HT1080 (cell line): ENCODE data around the gene DLG2. TPM values are rescaled to one million over a fixed set of nuclear protein-coding genes. Genes with fewer than 3 reads are reported as not detected.

Source experiments
- DNase-seq: peaks from one replicate; pipeline ENCODE4 v3.0.0-alpha.2; 2015; ENCODE audit warnings: low read depth
- total RNA-seq: library from RNA; depleted of rRNA; stranded (reverse); fragments of >200 nt; shearing (Covaris generic); gene quantifications from 2 replicates; pipeline ENCODE4 v1.2.3, GENCODE V29; 2014

DLG2 gene
- total RNA-seq, 1 experiment from 2014 or later = 0.34 TPM

DNA sequence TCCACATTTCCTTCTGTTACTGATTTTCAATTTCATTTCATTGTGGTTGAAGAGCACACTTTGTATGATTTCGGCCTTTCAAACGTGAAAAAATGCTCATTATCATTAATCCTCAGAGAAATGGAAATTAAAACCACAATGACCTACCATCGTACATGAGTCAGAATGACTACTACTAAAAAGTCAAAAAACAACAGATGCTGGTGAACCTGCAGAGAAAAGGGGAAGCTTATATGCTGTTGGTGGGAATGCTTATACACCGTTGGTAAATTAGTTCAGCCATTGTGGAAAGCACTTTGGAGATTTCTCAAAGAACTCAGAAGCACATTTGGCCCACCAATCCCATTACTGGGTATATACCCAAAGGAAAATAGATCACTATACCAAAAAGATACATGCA lies 57.6 kb downstream of the DLG2 start:
- DNase-seq = no peak

GRCh38 chr11:85558411-85558810 lies 68.7 kb downstream of the DLG2 start:
- no peak for DNase-seq

GRCh38 chr11:85551881-85552280 lies 75.3 kb downstream of the DLG2 start:
- no peak for DNase-seq

DNA sequence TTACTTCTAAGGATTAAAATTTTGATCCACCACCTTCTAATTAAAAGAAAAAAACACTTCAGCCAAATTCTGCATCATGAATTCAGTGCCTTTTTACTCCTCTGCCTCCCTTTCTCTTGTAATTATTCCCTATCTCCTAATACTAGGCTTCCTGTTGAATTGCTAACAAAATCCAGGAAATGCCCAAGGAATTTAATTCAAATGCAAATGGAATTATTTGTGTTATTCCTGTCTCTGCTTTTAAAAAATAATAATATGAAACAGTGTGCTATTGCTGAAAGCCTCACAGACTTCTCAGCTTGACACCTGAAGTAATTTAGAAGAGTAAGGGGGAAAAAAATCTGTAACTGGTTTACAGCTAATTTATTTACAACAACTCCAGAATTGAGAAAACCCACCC lies 85.5 kb downstream of the DLG2 start:
- no peak for DNase-seq

- DNase-seq = no peak
Observed at GRCh38 chr11:85540635-85541205, 86.4 kb downstream of the DLG2 start.

DNA sequence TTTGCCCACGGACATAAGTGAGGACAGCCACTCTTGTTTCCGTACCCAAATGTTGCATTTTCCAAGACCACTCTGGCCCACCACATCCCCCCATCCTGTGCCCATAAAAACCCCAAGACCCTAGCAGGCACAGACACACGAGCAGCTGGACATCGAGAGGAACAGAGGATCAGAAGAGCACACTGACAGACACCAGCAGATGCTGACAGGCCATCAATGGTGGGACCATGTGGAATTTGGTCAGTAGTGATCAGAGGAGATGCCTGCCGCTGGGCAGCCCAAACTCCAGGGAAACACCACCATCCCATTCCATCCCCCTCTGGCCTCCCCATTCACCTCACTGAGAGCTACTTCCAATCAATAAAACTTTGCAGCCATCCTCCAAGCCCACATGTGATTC lies 87.0 kb downstream of the DLG2 start:
- DNase-seq = no peak

DNA sequence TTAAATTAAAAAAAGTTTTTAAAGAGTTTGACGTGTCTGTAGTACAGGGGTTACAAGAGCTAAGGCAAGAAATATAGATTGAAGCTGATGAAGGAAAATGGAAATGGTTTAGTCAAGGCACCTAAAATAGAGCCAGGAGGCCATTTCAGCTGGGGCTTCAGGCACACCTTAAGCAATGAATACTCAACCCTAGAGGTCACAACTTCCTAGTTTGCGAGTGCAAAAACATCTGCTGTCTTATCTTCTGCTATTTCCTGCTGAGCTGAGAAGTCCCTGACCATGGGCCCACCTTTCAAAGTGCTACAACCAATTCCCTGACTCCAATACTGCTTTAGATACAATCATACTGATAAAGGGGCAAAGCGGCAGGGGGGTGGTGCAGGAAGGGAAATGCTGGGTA lies 87.4 kb downstream of the DLG2 start:
- no peak for DNase-seq

DNA sequence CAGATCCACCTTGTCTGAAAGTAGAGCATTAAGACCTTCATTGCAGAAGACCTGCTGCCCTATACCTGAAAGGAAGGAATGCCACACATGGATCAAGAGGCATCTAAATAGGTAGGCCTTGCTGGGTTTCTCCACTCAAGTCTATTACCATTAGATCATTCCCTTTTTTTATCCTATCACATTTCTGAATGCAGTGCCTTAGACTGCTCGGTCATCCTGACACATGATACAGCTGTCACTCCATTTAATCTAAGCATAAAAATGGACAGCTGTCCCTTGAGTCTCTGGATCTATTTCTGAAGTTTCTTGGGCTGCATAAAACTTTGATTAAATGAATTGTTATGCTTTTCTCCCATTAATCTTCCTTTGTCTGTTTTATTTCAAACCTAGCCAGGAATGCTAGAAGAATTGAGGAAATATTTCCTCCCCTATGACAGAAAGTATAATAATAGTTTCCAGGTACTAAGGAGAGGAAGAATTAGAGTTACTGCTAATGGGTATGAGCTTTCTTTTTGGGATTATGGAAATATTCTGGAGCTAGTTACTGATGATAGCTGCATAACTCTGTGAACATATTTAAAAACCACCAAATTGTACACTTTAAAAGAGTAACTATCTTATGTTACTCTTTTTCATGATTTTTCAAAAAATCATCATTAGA lies 88.0 kb downstream of the DLG2 start:
- DNase-seq = no peak

DNA sequence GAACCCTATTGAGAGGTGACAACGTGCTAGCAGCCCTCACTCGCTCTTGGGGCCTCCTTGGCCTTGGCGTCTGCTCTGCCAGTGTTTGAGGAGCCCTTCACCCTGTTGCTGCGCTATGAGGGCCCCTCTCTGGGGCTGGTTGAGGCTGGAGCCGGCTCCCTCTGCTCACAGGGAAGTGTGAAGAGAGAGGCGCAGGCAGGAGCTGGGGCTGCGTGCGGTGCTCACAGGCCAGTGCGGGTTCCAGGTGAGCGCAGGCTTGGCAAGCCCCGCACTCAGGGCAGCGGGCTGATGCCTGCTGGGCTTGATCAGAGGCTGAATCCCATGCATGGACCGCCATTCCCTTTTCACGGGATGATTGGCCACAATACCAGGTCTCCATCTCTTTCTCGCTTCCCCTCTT lies 90.7 kb downstream of the DLG2 start:
- no peak for DNase-seq

DNA sequence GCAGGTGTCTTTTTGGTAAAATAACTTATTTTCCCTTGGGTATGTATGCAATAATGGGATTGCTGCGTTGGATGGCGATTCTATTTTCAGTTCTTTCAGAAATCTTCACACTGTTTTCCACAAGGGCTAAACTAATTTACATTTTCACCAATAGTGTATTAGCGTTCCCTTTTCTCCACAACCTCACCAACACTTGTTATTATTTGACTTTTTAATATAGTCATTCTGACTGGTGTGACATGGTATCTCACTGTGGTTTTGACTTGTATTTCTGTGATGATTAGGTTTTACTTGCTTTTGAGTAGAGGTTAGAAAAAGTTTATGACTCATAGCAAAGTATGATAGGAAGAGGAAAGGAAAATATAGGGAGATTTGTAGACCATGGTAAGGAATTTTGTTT lies 92.3 kb downstream of the DLG2 start:
- DNase-seq = no peak

DNA sequence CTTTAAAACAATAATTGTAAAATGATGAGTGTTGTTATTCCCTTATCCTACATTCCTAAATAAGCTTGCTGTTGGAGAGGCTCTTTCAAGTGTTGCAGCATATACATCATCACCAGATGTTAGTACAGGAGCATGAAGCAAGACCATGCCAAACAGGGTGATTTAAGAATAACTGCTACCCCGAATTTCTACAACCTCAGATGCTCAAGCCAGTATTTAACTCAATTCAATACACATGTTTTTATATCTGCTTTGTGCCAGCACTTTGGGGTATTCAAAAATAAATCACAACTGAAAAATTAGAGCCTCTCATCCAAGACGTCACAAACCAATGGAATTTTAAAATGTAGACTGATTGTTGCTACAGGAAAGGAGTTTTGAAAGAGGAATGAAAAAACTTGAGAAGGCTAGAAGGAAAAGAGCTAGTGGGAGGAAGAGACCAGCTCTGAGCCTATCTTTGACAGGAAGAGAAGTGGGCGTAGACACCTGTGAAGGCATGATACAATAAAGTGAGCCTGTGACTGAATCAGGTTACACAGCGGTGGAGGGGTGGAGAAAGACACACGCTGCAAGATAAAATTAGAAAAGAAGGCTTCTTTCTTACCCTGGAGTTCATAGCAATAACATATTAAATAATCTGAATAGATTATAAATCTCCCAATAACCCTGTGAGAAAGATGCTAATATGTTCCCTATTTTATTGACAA lies 95.8 kb downstream of the DLG2 start:
- no peak for DNase-seq

DNA sequence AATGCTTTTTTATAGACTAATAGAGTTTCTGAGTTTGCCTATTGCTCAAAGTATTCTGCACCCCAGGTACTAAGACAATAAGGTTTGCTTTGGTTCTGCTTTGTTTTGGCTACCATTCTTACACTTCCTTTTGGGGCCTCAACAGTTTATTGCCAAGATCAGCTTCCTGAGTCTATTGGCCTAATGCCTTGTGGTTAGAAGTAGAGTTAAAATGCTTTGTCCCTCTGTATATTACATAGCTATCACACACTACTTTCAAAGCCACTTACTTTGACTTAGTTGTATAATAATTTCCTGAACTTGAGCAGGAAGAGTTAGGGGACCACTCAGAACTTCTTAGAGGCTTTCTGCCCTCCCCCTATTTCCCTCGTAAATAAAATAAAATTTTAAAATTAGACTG lies 96.5 kb downstream of the DLG2 start:
- no peak for DNase-seq

- no peak for DNase-seq
Observed at GRCh38 chr11:85526564-85526963, 100.6 kb downstream of the DLG2 start.

DNA sequence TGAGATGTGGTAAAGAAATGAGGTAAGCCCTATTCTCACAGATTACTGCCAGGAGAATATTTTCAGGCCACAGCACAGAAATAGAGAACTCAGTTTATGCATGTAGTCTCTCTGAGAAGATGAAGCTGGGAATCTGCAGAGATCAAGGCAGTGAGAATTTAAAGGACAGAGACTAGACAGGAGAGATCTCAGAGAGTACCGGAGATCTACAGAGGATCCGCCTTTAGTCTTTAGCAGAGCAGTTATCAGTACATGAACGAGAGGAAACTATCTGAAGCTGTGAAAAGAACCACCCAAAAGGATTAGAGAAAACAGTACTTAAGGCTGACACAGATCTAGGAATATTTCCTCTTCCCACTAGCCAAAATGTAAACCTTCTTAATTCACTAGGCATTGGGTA lies 101.5 kb downstream of the DLG2 start:
- DNase-seq = no peak

DNA sequence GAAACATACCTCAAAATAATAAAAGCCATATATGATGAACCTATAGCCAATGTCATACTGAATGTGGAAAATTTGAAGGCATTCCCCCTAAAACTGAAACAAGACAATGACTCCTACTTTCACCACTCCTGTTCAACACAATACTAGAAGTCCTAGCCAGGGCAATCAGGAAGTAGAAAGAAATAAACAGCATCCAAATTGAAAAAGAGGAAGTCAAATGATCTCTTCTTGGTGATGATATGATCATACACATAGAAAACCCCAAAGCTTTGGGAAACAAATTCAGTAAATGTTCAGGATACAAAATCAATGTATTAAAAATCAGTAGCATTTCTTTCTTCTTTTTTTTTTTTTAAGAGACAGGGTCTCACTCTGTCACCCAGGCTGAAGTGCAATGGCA lies 109.9 kb downstream of the DLG2 start:
- DNase-seq = no peak

- DNase-seq = peak; percentile 9
Observed at GRCh38 chr11:85495918-85496317, 131.2 kb downstream of the DLG2 start.

- no peak for DNase-seq
Observed at GRCh38 chr11:85494396-85494795, 132.7 kb downstream of the DLG2 start.

DNA sequence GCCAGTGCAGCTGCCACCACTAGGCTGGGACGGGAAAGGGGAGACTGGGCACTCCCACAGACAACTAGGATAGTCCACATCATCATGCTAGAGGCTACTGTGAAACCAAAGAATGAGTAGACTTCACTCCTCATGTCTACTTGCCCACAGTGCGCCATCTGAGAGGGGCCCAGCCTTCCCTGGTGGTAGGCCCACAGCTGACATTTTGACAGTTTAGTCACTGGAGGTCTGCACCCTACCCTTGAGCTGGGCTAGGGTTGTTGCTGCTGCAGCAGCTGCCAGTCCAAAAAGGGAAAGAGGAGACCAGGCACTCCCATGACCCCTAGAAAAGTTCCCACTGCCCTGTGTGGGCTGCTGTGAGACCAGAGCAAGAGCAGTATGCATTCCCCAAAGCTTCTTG lies 141.2 kb downstream of the DLG2 start:
- DNase-seq = no peak

DNA sequence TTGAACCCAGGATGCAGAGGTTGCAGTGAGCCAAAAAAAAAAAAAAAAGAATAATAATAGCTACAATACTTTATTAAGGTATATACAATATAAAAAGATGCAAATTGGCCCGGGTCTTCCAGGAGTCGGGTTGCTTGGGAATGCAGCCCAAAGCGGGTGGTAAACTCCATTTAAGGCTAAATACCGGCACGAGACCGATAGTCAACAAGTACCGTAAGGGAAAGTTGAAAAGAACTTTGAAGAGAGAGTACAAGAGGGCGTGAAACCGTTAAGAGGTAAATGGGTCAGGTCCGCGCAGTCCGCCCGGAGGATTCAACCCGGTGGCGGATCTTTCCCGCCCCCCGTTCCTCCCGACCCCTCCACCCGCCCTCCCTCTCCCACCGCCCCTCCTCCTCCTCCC lies 143.3 kb downstream of the DLG2 start:
- DNase-seq = no peak

GRCh38 chr11:85481862-85482261 lies 145.3 kb downstream of the DLG2 start:
- DNase-seq = no peak

GRCh38 chr11:85475660-85476517 lies 151.3 kb downstream of the DLG2 start:
- no peak for DNase-seq

DNA sequence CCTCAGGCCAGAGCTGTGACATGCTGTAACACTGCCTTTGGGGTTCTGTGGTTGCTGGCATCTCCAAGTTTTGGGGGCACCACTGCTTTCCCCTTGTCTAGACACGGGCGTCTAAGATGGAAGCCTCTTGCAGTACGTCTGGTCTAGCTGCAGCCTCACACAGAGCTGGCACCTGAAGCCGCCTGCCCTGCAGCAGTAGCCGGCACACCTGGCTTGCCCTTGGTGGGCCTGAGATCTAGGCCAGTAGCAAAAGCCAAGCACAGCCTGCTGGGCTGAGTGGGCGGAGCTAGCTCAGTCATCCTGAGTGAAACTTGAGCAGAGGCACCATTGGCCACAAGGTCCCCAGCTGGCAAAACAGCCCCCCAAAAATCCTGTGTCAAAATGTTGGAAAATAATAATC lies 154.2 kb downstream of the DLG2 start:
- no peak for DNase-seq
